ENCODE results near the gene UGGT2. TPM values are rescaled to one million over a fixed set of nuclear protein-coding genes. Genes with fewer than 3 reads are reported as not detected.
A peak's percentile ranks its signal among the peaks of the same experiment; 100 is the strongest.

UGGT2 gene
- total RNA-seq, 4 donors from 2014 or later: 20.9 to 58.8 (median 40.0) TPM

DNA sequence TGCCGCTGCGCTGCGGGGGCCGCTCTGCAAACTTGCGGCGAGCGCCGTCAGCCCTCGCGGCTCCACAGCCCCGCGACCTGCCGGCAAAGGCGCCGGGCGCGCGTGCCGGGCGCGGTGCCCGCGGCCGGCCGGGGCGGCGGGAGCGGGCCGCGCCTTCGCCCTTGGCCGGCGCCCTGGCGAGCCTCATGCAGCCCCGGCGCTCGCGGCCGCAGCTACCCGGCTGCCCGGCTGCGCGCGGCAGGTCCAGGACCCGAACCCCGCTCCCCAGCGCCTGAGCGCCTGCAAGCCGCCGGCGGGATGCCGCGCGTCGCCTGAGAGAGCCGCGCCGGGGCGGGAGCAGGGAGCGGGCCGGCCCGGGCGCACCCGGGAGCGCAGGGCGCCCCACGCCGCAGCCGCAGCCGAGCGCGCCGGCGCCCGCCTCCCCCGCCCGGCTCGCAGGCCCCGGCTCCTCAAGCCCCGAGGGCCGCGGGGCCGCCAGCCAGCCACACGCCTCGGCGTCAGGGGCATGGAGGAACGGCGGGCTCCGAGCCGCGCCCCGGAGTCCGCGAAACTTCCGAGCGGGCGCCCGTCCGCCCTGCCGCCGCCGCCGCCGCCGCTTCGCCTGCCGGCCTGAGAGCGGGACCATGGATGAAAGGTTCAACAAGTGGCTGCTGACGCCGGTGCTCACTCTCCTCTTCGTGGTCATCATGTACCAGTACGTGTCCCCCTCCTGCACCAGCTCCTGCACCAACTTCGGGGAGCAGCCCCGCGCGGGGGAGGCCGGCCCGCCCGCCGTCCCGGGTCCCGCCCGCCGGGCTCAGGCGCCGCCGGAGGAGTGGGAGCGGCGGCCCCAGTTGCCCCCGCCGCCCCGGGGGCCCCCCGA is 37.3 kb upstream of the UGGT2 start:
- TF ChIP-seq EP300 (IDR thresholded peaks at IDR 0.05) (no peak), POLR2AphosphoS5 (IDR thresholded peaks at IDR 0.05) (no peak)
- TF ChIP-seq, protein P1, sequence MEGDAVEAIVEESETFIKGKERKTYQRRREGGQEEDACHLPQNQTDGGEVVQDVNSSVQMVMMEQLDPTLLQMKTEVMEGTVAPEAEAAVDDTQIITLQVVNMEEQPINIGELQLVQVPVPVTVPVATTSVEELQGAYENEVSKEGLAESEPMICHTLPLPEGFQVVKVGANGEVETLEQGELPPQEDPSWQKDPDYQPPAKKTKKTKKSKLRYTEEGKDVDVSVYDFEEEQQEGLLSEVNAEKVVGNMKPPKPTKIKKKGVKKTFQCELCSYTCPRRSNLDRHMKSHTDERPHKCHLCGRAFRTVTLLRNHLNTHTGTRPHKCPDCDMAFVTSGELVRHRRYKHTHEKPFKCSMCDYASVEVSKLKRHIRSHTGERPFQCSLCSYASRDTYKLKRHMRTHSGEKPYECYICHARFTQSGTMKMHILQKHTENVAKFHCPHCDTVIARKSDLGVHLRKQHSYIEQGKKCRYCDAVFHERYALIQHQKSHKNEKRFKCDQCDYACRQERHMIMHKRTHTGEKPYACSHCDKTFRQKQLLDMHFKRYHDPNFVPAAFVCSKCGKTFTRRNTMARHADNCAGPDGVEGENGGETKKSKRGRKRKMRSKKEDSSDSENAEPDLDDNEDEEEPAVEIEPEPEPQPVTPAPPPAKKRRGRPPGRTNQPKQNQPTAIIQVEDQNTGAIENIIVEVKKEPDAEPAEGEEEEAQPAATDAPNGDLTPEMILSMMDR (IDR thresholded peaks at IDR 0.05): no peak

DNA sequence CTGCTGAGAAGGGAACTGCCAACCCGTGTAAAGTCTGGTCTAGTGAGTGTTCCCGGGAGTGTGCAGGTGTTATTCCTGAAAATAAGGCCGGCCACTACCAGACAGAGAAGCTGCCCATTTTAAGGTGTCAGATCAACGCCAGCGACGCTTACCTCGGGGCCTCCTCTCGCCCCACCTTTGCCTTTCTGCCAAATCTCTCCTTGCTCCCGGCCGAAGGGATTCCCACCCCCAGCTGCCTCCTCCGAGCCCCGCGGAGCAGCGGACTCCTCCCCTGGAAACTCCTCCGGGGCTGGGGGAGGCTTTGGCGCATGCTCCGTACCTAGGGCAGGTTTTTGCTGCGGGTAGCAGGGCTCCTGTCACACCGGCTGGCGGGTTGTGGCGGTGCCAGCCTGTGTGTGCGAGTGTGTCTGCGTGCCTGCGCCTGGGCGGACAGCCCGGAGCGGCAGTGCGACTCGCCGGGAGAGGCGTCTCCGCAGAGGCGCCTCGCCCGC is 36.6 kb upstream of the UGGT2 start, which contains the start of gene HS6ST3:
Gene HS6ST3 (plus strand): TSS at position 359 of the 491 bp plus-strand sequence.
- Histone ChIP-seq H3K27ac (peak within 1 kb of the TSS in 3 of 4 donors; percentile 70 to 80 (median 76)), H3K27me3 (peaks cover 85% of the 10 kb centered on the region)
- TF ChIP-seq POLR2AphosphoS5 (IDR thresholded peaks at IDR 0.05) (no peak), POLR2A (IDR thresholded peaks at IDR 0.05) (no peak), EP300 (IDR thresholded peaks at IDR 0.05) (no peak)
- TF ChIP-seq, protein P1 (IDR thresholded peaks at IDR 0.05): no peak

More for the DNA sequence above, 37.3 kb upstream of the UGGT2 start:
- peaks cover 81% of the 10 kb centered on the region for H3K27me3 ChIP-seq
- ATAC-seq: peak; percentile 30
- no peaks in the 10 kb centered on the region for H3K9me3 ChIP-seq
- no CpG with 5 or more reads among the region's 133 CpGs for WGBS, 2 donors (ENCODE audit: low coverage in 1 of 2)
- peak overlapping the region in 3 of 4 donors; percentile 70 to 80 (median 76) for H3K27ac ChIP-seq
- H3K4me1 ChIP-seq: peaks cover 0 to 32% (median 4%) of the 10 kb centered on the region in 3 donors
- H3K36me3 ChIP-seq: no peaks in the 10 kb centered on the region
- H3K4me3 ChIP-seq: peak overlapping the region; percentile 37 to 60

DNA sequence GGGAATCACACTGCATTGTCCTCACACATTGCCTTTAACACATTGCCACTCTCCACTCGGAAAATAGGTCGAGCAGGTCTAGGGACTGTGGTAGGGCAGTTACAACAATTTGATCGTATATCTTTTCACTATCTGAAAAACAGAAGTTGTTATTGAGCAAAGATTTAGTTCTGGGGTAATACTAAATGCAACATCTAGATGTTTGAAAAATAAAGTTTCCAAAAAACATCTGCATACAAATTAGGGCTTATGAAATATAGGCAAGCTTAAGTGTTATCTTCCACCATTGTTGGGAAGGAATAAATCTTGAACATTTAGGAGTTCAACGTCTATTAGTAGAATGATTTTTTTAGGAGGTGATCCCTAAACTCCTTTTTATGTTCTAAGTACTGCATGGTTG is 35.9 kb upstream of the UGGT2 start:
- Histone ChIP-seq H3K27me3 (peaks cover 84% of the 10 kb centered on the region), H3K4me1 (peaks cover 0 to 32% (median 4%) of the 10 kb centered on the region in 3 donors), H3K36me3 (no peaks in the 10 kb centered on the region), H3K9me3 (no peaks in the 10 kb centered on the region), H3K27ac (no peak overlapping the region), H3K4me3 (no peak overlapping the region)
- ATAC-seq: no peak
- TF ChIP-seq, protein P1 (IDR thresholded peaks at IDR 0.05): no peak
- TF ChIP-seq POLR2AphosphoS5 (IDR thresholded peaks at IDR 0.05): no peak
- no peak for TF ChIP-seq POLR2A (IDR thresholded peaks at IDR 0.05)
- no peak for TF ChIP-seq EP300 (IDR thresholded peaks at IDR 0.05)
- 67 to 68% methylated on average over 4 of the region's 4 CpGs for WGBS, 2 donors (ENCODE audit: low coverage in 1 of 2)

More for the DNA sequence above, 36.6 kb upstream of the UGGT2 start, which contains the start of gene HS6ST3:
- H3K36me3 ChIP-seq: no peaks in the 10 kb centered on the region
- 3 to 7% methylated on average over 7 to 8 of the region's 35 CpGs for WGBS, 2 donors (ENCODE audit: low coverage in 1 of 2)
- no peaks in the 10 kb centered on the region for H3K9me3 ChIP-seq
- peak within 1 kb of the TSS; percentile 37 to 60 for H3K4me3 ChIP-seq
- H3K4me1 ChIP-seq: peaks cover 0 to 32% (median 4%) of the 10 kb centered on the region in 3 donors
- ATAC-seq: peak; percentile 49

DNA sequence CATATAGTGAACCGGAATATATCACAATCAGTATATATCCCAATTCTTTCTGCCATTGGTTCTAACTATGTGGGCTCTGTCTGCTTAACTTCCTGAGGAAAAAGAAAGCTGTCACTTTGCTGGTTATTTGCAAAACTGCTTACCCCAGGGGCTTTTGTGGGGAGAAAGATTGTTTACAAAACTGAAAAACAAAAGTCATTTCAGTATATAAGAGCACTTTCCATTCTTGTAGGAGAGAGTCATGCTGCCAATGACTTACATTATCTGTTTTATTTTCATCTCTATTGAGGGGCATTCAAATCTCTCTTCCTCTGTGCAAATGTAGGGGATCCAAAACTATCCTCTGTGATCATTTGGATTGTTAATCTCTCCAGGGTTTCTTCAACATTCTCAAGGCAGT is 33.5 kb upstream of the UGGT2 start:
- 70 to 100% methylated on average over 1 of the region's 1 CpG for WGBS, 2 donors (ENCODE audit: low coverage in 1 of 2)
- H3K4me3 ChIP-seq: no peak overlapping the region
- no peak overlapping the region for H3K27ac ChIP-seq
- TF ChIP-seq POLR2AphosphoS5 (IDR thresholded peaks at IDR 0.05): no peak
- TF ChIP-seq, protein P1 (IDR thresholded peaks at IDR 0.05): no peak
- no peak for TF ChIP-seq POLR2A (IDR thresholded peaks at IDR 0.05)
- TF ChIP-seq EP300 (IDR thresholded peaks at IDR 0.05): no peak
- peaks cover 65% of the 10 kb centered on the region for H3K27me3 ChIP-seq
- no peaks in the 10 kb centered on the region for H3K9me3 ChIP-seq
- no peaks in the 10 kb centered on the region for H3K36me3 ChIP-seq
- peaks cover 0 to 20% (median 4%) of the 10 kb centered on the region in 3 donors for H3K4me1 ChIP-seq
- no peak for ATAC-seq
